Karpas-422 (cell line): ENCODE data around the gene CELF5. TPM values are rescaled to one million over a fixed set of nuclear protein-coding genes. Genes with fewer than 3 reads are reported as not detected.
"Not testable (repeated sequence)": the region's sequence is repeated elsewhere in the genome, so short reads cannot be mapped to it uniquely, and the experiment has no call there.

Source experiments
- DNase-seq: peaks from one replicate; pipeline ENCODE4 v3.0.0-alpha.2; 2015
- H2AFZ ChIP-seq: fragments of 200-600 bp; sonication (generic); 2 replicates; pipeline ENCODE4 v1.6.1; 2014; ENCODE audit warnings: antibody characterized with exemption, low read length, mixed read lengths
- H3K27ac ChIP-seq: fragments of 200-600 bp; sonication (generic); 2 replicates; pipeline ENCODE4 v1.5.1; 2014; ENCODE audit warnings: mild to moderate bottlenecking, low read length, moderate library complexity
- H3K27me3 ChIP-seq: fragments of 200-600 bp; sonication (generic); 2 replicates; pipeline ENCODE4 v1.6.1; 2014; ENCODE audit warnings: low read length, mixed read lengths
- H3K36me3 ChIP-seq: fragments of 200-600 bp; sonication (generic); 2 replicates; pipeline ENCODE4 v1.6.1; 2014; ENCODE audit warnings: low read length, mixed read lengths; ENCODE audit not compliant: insufficient read depth
- H3K4me1 ChIP-seq: fragments of 200-600 bp; sonication (generic); 2 replicates; pipeline ENCODE4 v1.6.1; 2014; ENCODE audit warnings: mild to moderate bottlenecking, low read length, mixed read lengths
- H3K4me2 ChIP-seq: fragments of 200-600 bp; sonication (generic); 2 replicates; pipeline ENCODE4 v1.6.1; 2014; ENCODE audit warnings: low read length, low read depth, mild to moderate bottlenecking; ENCODE audit not compliant: poor library complexity, severe bottlenecking
- H3K4me3 ChIP-seq: fragments of 200-600 bp; sonication (generic); 2 replicates; pipeline ENCODE4 v1.5.1; 2014; ENCODE audit warnings: mild to moderate bottlenecking, antibody characterized with exemption, low read length, mixed read lengths
- H3K79me2 ChIP-seq: fragments of 200-600 bp; sonication (generic); 2 replicates; pipeline ENCODE4 v1.6.1; 2014; ENCODE audit warnings: mild to moderate bottlenecking, low read length, mixed read lengths
- H3K9ac ChIP-seq: fragments of 200-600 bp; sonication (generic); 2 replicates; pipeline ENCODE4 v1.6.0; 2014; ENCODE audit warnings: low read length
- H3K9me2 ChIP-seq: fragments of 200-600 bp; sonication (generic), shearing (Covaris generic); replicated peaks from 2 replicates; pipeline ENCODE4 v1.6.0; 2014; ENCODE audit warnings: mild to moderate bottlenecking, low read length, moderate library complexity; ENCODE audit not compliant: insufficient read depth
- H3K9me3 ChIP-seq: fragments of 300-700, 200-600 bp; sonication (generic); 2 replicates; pipeline ENCODE4 v1.6.1; 2014; ENCODE audit warnings: low read length, mixed read lengths
- H4K20me1 ChIP-seq: fragments of 200-600 bp; sonication (generic); 2 replicates; pipeline ENCODE4 v1.6.1; 2014; ENCODE audit warnings: mild to moderate bottlenecking, antibody characterized with exemption, low read length, low read depth; ENCODE audit not compliant: insufficient read depth
- total RNA-seq: library from RNA; depleted of rRNA; stranded (reverse); fragments of >200 nt; shearing (Covaris generic); gene quantifications from 2 replicates; pipeline ENCODE4 v1.2.3, GENCODE V29; 2014; ENCODE audit warnings: low replicate concordance

CELF5 gene
- total RNA-seq, 1 experiment from 2014 or later = not detected

- Histone ChIP-seq H3K9ac (no peak overlapping the region), H3K4me2 (no peak overlapping the region), H2AFZ (no peak overlapping the region)
These were observed 114.2 kb downstream of the CELF5 start for GRCh38 chr19:3338541-3339181.

GRCh38 chr19:3340340-3340739, 115.9 kb downstream of the CELF5 start:
- Histone ChIP-seq H3K9me2 (no peaks in the 10 kb centered on the region), H3K27ac (no peak overlapping the region), H3K79me2 (no peaks in the 10 kb centered on the region), H4K20me1 (no peaks in the 10 kb centered on the region), H3K36me3 (no peaks in the 10 kb centered on the region), H3K4me3 (no peak overlapping the region), H3K4me1 (no peaks in the 10 kb centered on the region), H3K9me3 (no peaks in the 10 kb centered on the region), H3K27me3 (no peaks in the 10 kb centered on the region), H2AFZ (no peak overlapping the region), H3K4me2 (no peak overlapping the region), H3K9ac (no peak overlapping the region)
- DNase-seq = no peak

More at GRCh38 chr19:3338541-3339181, 114.2 kb downstream of the CELF5 start:
- no peaks in the 10 kb centered on the region for H3K36me3 ChIP-seq
- no peak overlapping the region for H3K27ac ChIP-seq
- no peaks in the 10 kb centered on the region for H3K79me2 ChIP-seq
- H3K4me3 ChIP-seq = no peak overlapping the region
- no peaks in the 10 kb centered on the region for H3K4me1 ChIP-seq
- H4K20me1 ChIP-seq = no peaks in the 10 kb centered on the region
- no peaks in the 10 kb centered on the region for H3K9me2 ChIP-seq
- no peaks in the 10 kb centered on the region for H3K27me3 ChIP-seq
- DNase-seq = no peak
- H3K9me3 ChIP-seq = no peaks in the 10 kb centered on the region

- Histone ChIP-seq H2AFZ (no peak overlapping the region), H3K4me3 (no peak overlapping the region), H3K27me3 (no peaks in the 10 kb centered on the region), H3K9me2 (no peaks in the 10 kb centered on the region), H4K20me1 (no peaks in the 10 kb centered on the region), H3K4me2 (no peak overlapping the region), H3K79me2 (no peaks in the 10 kb centered on the region), H3K36me3 (no peaks in the 10 kb centered on the region), H3K4me1 (no peaks in the 10 kb centered on the region), H3K9me3 (no peaks in the 10 kb centered on the region), H3K27ac (no peak overlapping the region), H3K9ac (no peak overlapping the region)
- DNase-seq = no peak
These were observed 117.8 kb downstream of the CELF5 start for GRCh38 chr19:3342246-3342645.

GRCh38 chr19:3342962-3343361, 118.5 kb downstream of the CELF5 start:
- H2AFZ ChIP-seq, H3K9me3 ChIP-seq, H3K4me3 ChIP-seq, H3K4me1 ChIP-seq, H3K27me3 ChIP-seq, H3K9me2 ChIP-seq, H3K27ac ChIP-seq, H4K20me1 ChIP-seq, H3K9ac ChIP-seq, H3K36me3 ChIP-seq, DNase-seq, H3K79me2 ChIP-seq, H3K4me2 ChIP-seq: not testable (repeated sequence)

- no peaks in the 10 kb centered on the region for H4K20me1 ChIP-seq
- H3K4me1 ChIP-seq = no peaks in the 10 kb centered on the region
- H3K27me3 ChIP-seq = no peaks in the 10 kb centered on the region
- H3K27ac ChIP-seq = no peak overlapping the region
- no peak overlapping the region for H3K9ac ChIP-seq
- H3K9me2 ChIP-seq = no peaks in the 10 kb centered on the region
- H3K9me3 ChIP-seq = no peaks in the 10 kb centered on the region
- H3K79me2 ChIP-seq = no peaks in the 10 kb centered on the region
- H2AFZ ChIP-seq = no peak overlapping the region
- no peak overlapping the region for H3K4me2 ChIP-seq
- DNase-seq = peak; percentile 81
- H3K36me3 ChIP-seq = no peaks in the 10 kb centered on the region
- no peak overlapping the region for H3K4me3 ChIP-seq
These were observed 119.4 kb downstream of the CELF5 start for GRCh38 chr19:3343619-3344502.

- H2AFZ ChIP-seq = no peak overlapping the region
- no peak overlapping the region for H3K4me3 ChIP-seq
- no peaks in the 10 kb centered on the region for H4K20me1 ChIP-seq
- no peaks in the 10 kb centered on the region for H3K9me3 ChIP-seq
- H3K27ac ChIP-seq = no peak overlapping the region
- no peaks in the 10 kb centered on the region for H3K9me2 ChIP-seq
- H3K9ac ChIP-seq = no peak overlapping the region
- no peaks in the 10 kb centered on the region for H3K4me1 ChIP-seq
- H3K79me2 ChIP-seq = no peaks in the 10 kb centered on the region
- H3K4me2 ChIP-seq = no peak overlapping the region
- DNase-seq = no peak
- no peaks in the 10 kb centered on the region for H3K27me3 ChIP-seq
- H3K36me3 ChIP-seq = no peaks in the 10 kb centered on the region
These were observed 120.4 kb downstream of the CELF5 start for GRCh38 chr19:3344608-3345598.

- H3K79me2 ChIP-seq = no peaks in the 10 kb centered on the region
- no peaks in the 10 kb centered on the region for H3K36me3 ChIP-seq
- H3K4me1 ChIP-seq = no peaks in the 10 kb centered on the region
- no peak overlapping the region for H3K9ac ChIP-seq
- no peaks in the 10 kb centered on the region for H4K20me1 ChIP-seq
- no peak overlapping the region for H3K27ac ChIP-seq
- H3K9me3 ChIP-seq = no peaks in the 10 kb centered on the region
- H3K27me3 ChIP-seq = no peaks in the 10 kb centered on the region
- H3K4me3 ChIP-seq = no peak overlapping the region
- no peak overlapping the region for H3K4me2 ChIP-seq
- no peak overlapping the region for H2AFZ ChIP-seq
- H3K9me2 ChIP-seq = no peaks in the 10 kb centered on the region
- no peak for DNase-seq
These were observed 121.5 kb downstream of the CELF5 start for GRCh38 chr19:3345850-3346460.
